Motor neuron (in vitro differentiated cells): ENCODE results near the gene GATC. TPM values are rescaled to one million over a fixed set of nuclear protein-coding genes. Genes with fewer than 3 reads are reported as not detected.
"Not testable (repeated sequence)": the region's sequence is repeated elsewhere in the genome, so short reads cannot be mapped to it uniquely, and the experiment has no call there.

Experiments used
- ATAC-seq, 8 experiments: fragments of 200-7000 bp; cut with Tn5 transposase; replicated peaks in 6 of 8; 2 replicates each; pipeline ENCODE4 v1.8.0; 2021; ENCODE audit warnings: mild to moderate bottlenecking in 8 of 8, moderate library complexity in 8 of 8
- H3K27ac ChIP-seq, 2 donors: fragments of 250-450 bp; sonication (Bioruptor Pico); 2 replicates each; pipeline ENCODE4 v1.9.0; 2021; ENCODE audit warnings: antibody characterized with exemption in 2 of 2, mild to moderate bottlenecking in 2 of 2, moderate library complexity in 1 of 2
- H3K4me1 ChIP-seq, 2 donors: fragments of 250-450 bp; sonication (Bioruptor Pico); replicated peaks in 1 of 2; 2 replicates each; pipeline ENCODE4 v1.6.1; 2021; ENCODE audit warnings: antibody characterized with exemption in 2 of 2, mild to moderate bottlenecking in 2 of 2, moderate library complexity in 1 of 2
- H3K4me3 ChIP-seq, 5 donors: fragments of 250-450 bp; sonication (Bioruptor Pico); 2 replicates each; pipeline ENCODE4 v1.9.0; 2021; ENCODE audit warnings: antibody characterized with exemption in 5 of 5, mild to moderate bottlenecking in 5 of 5, moderate library complexity in 4 of 5
- WGBS, 10 experiments: fragments of 450-650 bp; shearing (Covaris generic); methylation state at CpG; one replicate each; pipeline ENCODE4 v1.0.0; 2022; 5-methylcytosine and 5-hydroxymethylcytosine counted together
- in situ Hi-C, 9 experiments: fragments of 400-800 bp; cut with MboI; loops; one replicate each; pipeline ENCODE4 v1.15.0; 2021; ENCODE audit warnings: low sequenced_read_pairs in 9 of 9, low pct_unique_long_range_greater_than_20kb in 2 of 9; ENCODE audit not compliant: unreplicated experiment in 9 of 9
- total RNA-seq, 8 experiments: library from RNA; unstranded; fragments of 300-600 nt; gene quantifications; 2 replicates each; pipeline versions ENCODE4 v1.2.3 to v1.2.4, GENCODE V29; 2022

Gene GATC
- total RNA-seq, 8 experiments from 2014 or later = 20.4 to 38.8 (median 24.5) TPM

GRCh38 chr12:120439646-120440247 lies 6.5 kb upstream of the GATC start:
- in situ Hi-C loops = loop anchor here in 4 of 9 experiments (10.0 to 25.0 kb wide), 3 partner anchors 85 to 115 kb away; partner anchors contain the start of gene PLA2G1B (in 4 of the 4)
- ATAC-seq = peak in 3 of 8 experiments; percentile 8 to 43 (median 16)
- no peak overlapping the region for H3K27ac ChIP-seq
- 29 to 100% (median 85%) methylated on average over 1 of the region's 6 CpGs; no CpG with 5 or more reads in 6 of the 10 experiments for WGBS, 10 experiments
- peak overlapping the region; percentile 3 to 99 (median 22) for H3K4me3 ChIP-seq
- H3K4me1 ChIP-seq = peaks cover 13 to 18% of the 10 kb centered on the region in 2 donors

- in situ Hi-C loops = loop anchor here in 3 of 9 experiments (25.0 kb wide), 1 partner anchor 107 kb away; the partner anchor contains the start of gene PLA2G1B (in 3 of the 3)
- Histone ChIP-seq H3K27ac (no peak overlapping the region), H3K4me1 (peaks cover 14 to 22% of the 10 kb centered on the region in 2 donors), H3K4me3 (no peak overlapping the region)
- no peak for ATAC-seq
- WGBS, 10 experiments = 33 to 100% (median 100%) methylated on average over 1 to 2 of the region's 2 CpGs; no CpG with 5 or more reads in 2 of the 10 experiments
Measured at GRCh38 chr12:120444676-120445075, 1.6 kb upstream of the GATC start.

GRCh38 chr12:120446844-120447178 lies 567 bp downstream of the GATC start:
- WGBS, 10 experiments = 0 to 32% (median 10%) methylated on average over 2 to 16 of the region's 17 CpGs
- not testable (repeated sequence) for ATAC-seq
- peaks cover 11 to 18% of the 10 kb centered on the region in 2 donors for H3K4me1 ChIP-seq
- peak overlapping the region; percentile 75 to 99 (median 92) for H3K4me3 ChIP-seq
- in situ Hi-C loops = loop anchor here in 3 of 9 experiments (25.0 kb wide), 1 partner anchor 110 kb away; the partner anchor contains the start of gene PLA2G1B (in 3 of the 3)
- peak overlapping the region; percentile 82 to 85 for H3K27ac ChIP-seq

GRCh38 chr12:120447992-120448391 lies 1.7 kb downstream of the GATC start:
- Histone ChIP-seq H3K4me3 (no peak overlapping the region), H3K4me1 (peaks cover 11 to 18% of the 10 kb centered on the region in 2 donors), H3K27ac (no peak overlapping the region)
- no peak for ATAC-seq
- WGBS, 10 experiments = 90 to 100% (median 97%) methylated on average over 2 to 4 of the region's 4 CpGs; no CpG with 5 or more reads in 4 of the 10 experiments
- in situ Hi-C loops = loop anchor here in 3 of 9 experiments (25.0 kb wide), 1 partner anchor 111 kb away; the partner anchor contains the start of gene PLA2G1B (in 3 of the 3)

GRCh38 chr12:120452524-120452923 lies 6.3 kb downstream of the GATC start:
- H3K4me3 ChIP-seq, ATAC-seq, H3K4me1 ChIP-seq, H3K27ac ChIP-seq: not testable (repeated sequence)
- in situ Hi-C loops = loop anchor here in 1 of 9 experiments (25.0 kb wide), 1 partner anchor 240 kb away; the partner anchor contains the start of gene RPLP0
- WGBS, 10 experiments = 60 to 100% (median 92%) methylated on average over 1 to 4 of the region's 5 CpGs; no CpG with 5 or more reads in 5 of the 10 experiments

- Histone ChIP-seq H3K4me1 (no peaks in the 10 kb centered on the region), H3K4me3 (no peak overlapping the region), H3K27ac (no peak overlapping the region)
- in situ Hi-C loops = loop anchor here in 1 of 9 experiments (25.0 kb wide), 1 partner anchor 241 kb away; the partner anchor contains the start of gene RPLP0
- no peak for ATAC-seq
- 43 to 100% (median 100%) methylated on average over 1 to 3 of the region's 3 CpGs; no CpG with 5 or more reads in 1 of the 10 experiments for WGBS, 10 experiments
Measured at GRCh38 chr12:120453060-120453750, 7.0 kb downstream of the GATC start.

- no peak overlapping the region for H3K27ac ChIP-seq
- in situ Hi-C loops = loop anchor here in 1 of 9 experiments (25.0 kb wide), 1 partner anchor 242 kb away; the partner anchor contains the start of gene RPLP0
- no peaks in the 10 kb centered on the region for H3K4me1 ChIP-seq
- whole genome bisulfite sequencing, 10 experiments = 61 to 100% (median 83%) methylated on average over 2 to 4 of the region's 4 CpGs; no CpG with 5 or more reads in 4 of the 10 experiments
- H3K4me3 ChIP-seq = no peak overlapping the region
- peak in 5 of 8 experiments; percentile 21 to 83 (median 70) for ATAC-seq
Measured at GRCh38 chr12:120453977-120454376, 7.7 kb downstream of the GATC start.

GRCh38 chr12:120455302-120455701 lies 9.1 kb downstream of the GATC start:
- WGBS, 10 experiments = 96 to 100% methylated on average over 2 to 5 of the region's 7 CpGs; no CpG with 5 or more reads in 8 of the 10 experiments
- H3K4me1 ChIP-seq = no peaks in the 10 kb centered on the region
- ATAC-seq = no peak
- H3K4me3 ChIP-seq = no peak overlapping the region
- in situ Hi-C loops = loop anchor here in 1 of 9 experiments (25.0 kb wide), 1 partner anchor 243 kb away; the partner anchor contains the start of gene RPLP0
- H3K27ac ChIP-seq = no peak overlapping the region

- H3K27ac ChIP-seq = no peak overlapping the region
- ATAC-seq = peak in 2 of 8 experiments; percentile 26 to 27
- no peaks in the 10 kb centered on the region for H3K4me1 ChIP-seq
- H3K4me3 ChIP-seq = no peak overlapping the region
- in situ Hi-C loops = loop anchor here in 1 of 9 experiments (25.0 kb wide), 1 partner anchor 245 kb away; the partner anchor contains the start of gene RPLP0
- 50 to 100% (median 94%) methylated on average over 1 to 6 of the region's 6 CpGs; no CpG with 5 or more reads in 2 of the 10 experiments for WGBS, 10 experiments
Measured at GRCh38 chr12:120457133-120457532, 10.9 kb downstream of the GATC start.

- Histone ChIP-seq H3K4me3 (no peak overlapping the region), H3K4me1 (no peaks in the 10 kb centered on the region), H3K27ac (no peak overlapping the region)
- WGBS, 10 experiments = 67 to 100% (median 97%) methylated on average over 1 to 3 of the region's 3 CpGs; no CpG with 5 or more reads in 3 of the 10 experiments
- no peak for ATAC-seq
- in situ Hi-C loops = loop anchor here in 1 of 9 experiments (25.0 kb wide), 1 partner anchor 248 kb away; the partner anchor contains the start of gene RPLP0
Measured at GRCh38 chr12:120460157-120460556, 13.9 kb downstream of the GATC start.

GRCh38 chr12:120462099-120462640 lies 15.9 kb downstream of the GATC start:
- Histone ChIP-seq H3K4me1 (peaks cover 2 to 9% of the 10 kb centered on the region in 2 donors), H3K4me3 (no peak overlapping the region), H3K27ac (no peak overlapping the region)
- ATAC-seq = no peak
- in situ Hi-C loops = loop anchor here in 1 of 9 experiments (25.0 kb wide), 1 partner anchor 250 kb away; the partner anchor contains the start of gene RPLP0
- 75 to 100% (median 87%) methylated on average over 1 to 3 of the region's 3 CpGs; no CpG with 5 or more reads in 1 of the 10 experiments for whole genome bisulfite sequencing, 10 experiments

- in situ Hi-C loops = loop anchor here in 1 of 9 experiments (25.0 kb wide), 1 partner anchor 251 kb away; the partner anchor contains the start of gene RPLP0
- no peak for ATAC-seq
- H3K4me3 ChIP-seq = no peak overlapping the region
- 40 to 100% (median 76%) methylated on average over 1 to 4 of the region's 5 CpGs; no CpG with 5 or more reads in 2 of the 10 experiments for WGBS, 10 experiments
- H3K27ac ChIP-seq = no peak overlapping the region
- peaks cover 2 to 13% of the 10 kb centered on the region in 2 donors for H3K4me1 ChIP-seq
Measured at GRCh38 chr12:120463712-120464111, 17.5 kb downstream of the GATC start.
